Adrenal gland (tissue), 5 donors: ENCODE results near the gene TSPY9.
"Not testable (repeated sequence)": the region's sequence is repeated elsewhere in the genome, so short reads cannot be mapped to it uniquely, and the experiment has no call there.

ENCODE experiments used
- CTCF ChIP-seq, 6 experiments: fragments of 450-650 bp in 4 of 6; fragments of 200-600 bp in 2 of 6; sonication (generic) in 1 of 6; IDR thresholded peaks; 1 replicate in 5 of 6; 2 replicates in 1 of 6; pipeline versions ENCODE4 v1.5.1 to v1.8.0; 2016 to 2021; ENCODE audit warnings: antibody characterized with exemption in 6 of 6, mild to moderate bottlenecking in 2 of 6, moderate library complexity in 1 of 6
- POLR2A ChIP-seq, 2 donors: fragments of 450-650 bp; IDR thresholded peaks; one replicate each; pipeline ENCODE4 v1.6.1; 2017; ENCODE audit warnings: antibody characterized with exemption in 2 of 2, mild to moderate bottlenecking in 2 of 2, moderate library complexity in 1 of 2
- donor health status: DM: no; HTN: no; CAD: no.

GRCh38 chrY:9486967-9487366 is at the start of gene TSPY9:
- TF ChIP-seq CTCF, POLR2A (IDR thresholded peaks at IDR 0.05): not testable (repeated sequence)
